Fibroblast of the conjunctiva (primary cell): Measurements from ENCODE around the gene TDRD9.

Experiments used
- DNase-seq: peaks from one replicate; pipeline ENCODE4 v3.0.0-alpha.2; 2010; ENCODE audit warnings: low read depth

Gene TDRD9

GRCh38 chr14:103994535-103995184 lies 66.4 kb downstream of the TDRD9 start:
- DNase-seq, result no peak

DNA sequence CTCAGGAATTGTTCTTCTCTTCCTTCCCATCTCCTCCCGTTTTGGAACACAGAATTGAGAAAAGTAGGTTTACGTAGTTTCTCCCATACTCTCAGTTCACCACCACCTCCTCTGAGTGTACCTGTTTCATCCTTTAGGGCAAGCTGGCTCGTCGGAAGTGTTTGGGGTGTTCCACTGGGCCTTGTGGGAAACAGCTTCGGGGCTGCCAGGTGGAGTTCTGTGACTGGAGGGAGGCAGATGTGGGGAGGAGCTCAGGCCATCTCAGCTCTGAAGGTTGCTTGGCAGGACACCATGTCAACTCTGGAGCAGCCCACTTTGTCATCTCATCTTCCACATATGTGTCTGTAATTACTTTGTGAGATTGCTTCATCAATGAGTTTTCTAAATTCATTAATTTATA lies 67.6 kb downstream of the TDRD9 start:
- DNase-seq, result no peak

GRCh38 chr14:103997391-103997790 lies 69.1 kb downstream of the TDRD9 start:
- no peak for DNase-seq

DNA sequence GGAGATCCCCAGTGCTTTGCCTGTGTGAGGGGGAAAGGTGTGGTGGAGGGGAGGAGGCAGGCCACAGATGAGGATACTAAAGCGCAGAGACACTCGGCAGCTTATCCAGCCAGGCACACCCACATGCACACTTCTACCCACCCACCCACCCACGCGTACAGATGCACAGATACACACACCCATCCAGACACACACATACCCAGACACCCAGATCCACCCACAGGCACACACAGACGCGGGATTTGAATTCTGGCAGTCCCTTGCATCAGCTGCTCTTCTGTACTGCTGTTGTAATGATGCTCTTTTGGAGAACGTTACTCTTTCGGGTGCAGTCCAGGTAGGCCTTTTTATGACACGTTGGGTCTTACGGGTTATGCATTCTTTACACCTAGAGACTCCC lies 69.8 kb downstream of the TDRD9 start:
- no peak for DNase-seq

- no peak for DNase-seq
Measured at GRCh38 chr14:103999795-104000440, 71.7 kb downstream of the TDRD9 start.

DNA sequence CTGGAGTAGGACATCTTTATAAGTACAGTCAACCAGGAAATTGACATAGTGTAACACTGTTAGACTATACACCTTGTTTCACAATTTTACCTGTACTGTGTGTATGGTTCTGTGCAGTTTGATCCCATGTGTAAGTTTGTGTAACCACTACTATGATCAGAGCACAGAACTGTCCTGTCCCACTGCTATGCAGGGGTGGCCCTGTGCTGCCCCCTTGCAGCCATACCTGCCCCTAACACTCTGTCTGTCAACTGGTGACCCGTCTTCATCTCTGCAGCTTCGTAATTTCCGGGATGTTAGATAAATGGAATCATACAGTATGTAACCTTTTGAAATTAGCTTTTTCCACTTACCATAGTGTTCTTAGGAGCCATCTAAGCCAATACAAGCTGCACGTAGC lies 72.7 kb downstream of the TDRD9 start:
- no peak for DNase-seq

GRCh38 chr14:104003616-104004015 lies 75.4 kb downstream of the TDRD9 start:
- DNase-seq, result no peak

DNA sequence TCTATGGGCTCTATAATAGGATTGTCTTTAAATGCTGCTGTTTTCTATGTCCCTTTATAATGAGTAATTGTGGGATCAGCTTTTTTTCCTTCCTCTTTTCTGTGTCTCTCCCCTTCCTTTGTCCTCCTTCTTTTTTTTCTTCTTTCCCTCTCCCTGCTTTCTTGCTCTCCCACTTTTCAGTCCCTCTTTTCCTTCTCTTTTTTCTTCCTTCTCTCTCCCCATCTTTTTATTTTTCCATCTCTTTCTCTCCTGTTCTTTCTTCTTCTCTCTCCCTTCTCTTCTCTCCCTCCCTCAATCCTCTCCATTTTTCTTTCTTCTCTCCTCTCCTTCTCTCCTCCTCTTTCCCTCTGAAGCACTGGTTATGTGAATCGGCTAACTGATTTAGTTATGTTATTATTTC lies 76.6 kb downstream of the TDRD9 start:
- no peak for DNase-seq

- no peak for DNase-seq
Measured at GRCh38 chr14:104005489-104005888, 77.2 kb downstream of the TDRD9 start.

GRCh38 chr14:104007121-104007520 lies 78.9 kb downstream of the TDRD9 start:
- no peak for DNase-seq

DNA sequence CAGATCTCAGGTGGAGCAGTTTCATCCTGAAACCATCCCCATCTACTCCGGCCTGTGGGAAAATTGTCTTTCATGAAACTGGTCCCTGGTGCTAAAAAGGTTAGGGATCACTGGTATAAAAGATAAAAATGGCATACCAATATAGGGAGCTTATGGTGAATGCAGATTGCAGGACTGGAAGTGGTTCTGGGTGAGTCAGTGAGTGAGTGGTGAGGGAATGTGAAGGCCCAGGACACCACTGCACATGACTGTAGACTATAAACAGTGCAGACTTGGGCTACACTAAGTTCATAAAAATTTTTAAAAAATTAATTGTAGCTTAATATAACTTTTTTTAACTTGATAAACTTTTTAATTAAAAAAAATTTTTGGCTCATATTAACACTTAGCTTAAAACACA lies 81.0 kb downstream of the TDRD9 start:
- DNase-seq, result no peak

DNA sequence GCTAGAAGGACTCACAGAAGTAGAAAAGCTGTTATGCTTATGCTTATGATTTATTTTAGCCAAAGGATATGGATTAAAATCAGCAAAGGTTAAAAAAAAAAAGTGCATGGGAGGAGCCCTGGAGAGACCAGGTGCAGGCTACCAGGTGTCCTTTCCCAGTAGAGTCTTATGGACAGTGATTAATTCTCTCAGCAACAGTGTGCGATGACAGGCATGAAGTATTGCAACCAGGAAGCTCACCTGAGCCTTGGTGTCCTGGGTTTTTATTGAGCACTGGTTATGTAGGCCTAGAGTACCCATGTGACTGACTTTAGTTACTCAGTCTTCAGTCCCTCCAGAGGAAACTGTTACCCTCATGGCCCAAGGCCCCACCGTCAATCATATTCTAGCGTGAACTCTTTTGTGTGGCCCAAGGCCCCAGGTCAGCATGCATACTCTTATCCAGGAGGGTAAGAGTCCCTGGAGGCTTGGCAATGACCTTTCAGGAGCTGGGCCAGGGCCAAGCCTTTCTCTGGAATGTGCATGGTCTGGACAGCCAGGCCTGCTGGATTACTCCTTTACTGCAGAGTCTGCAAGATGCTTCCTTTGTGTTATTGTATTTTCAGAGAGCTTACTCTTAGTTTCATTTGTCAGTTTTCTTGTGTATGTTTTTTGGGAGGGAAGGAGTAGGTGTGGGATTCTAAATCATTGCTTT lies 83.7 kb downstream of the TDRD9 start:
- no peak for DNase-seq

DNA sequence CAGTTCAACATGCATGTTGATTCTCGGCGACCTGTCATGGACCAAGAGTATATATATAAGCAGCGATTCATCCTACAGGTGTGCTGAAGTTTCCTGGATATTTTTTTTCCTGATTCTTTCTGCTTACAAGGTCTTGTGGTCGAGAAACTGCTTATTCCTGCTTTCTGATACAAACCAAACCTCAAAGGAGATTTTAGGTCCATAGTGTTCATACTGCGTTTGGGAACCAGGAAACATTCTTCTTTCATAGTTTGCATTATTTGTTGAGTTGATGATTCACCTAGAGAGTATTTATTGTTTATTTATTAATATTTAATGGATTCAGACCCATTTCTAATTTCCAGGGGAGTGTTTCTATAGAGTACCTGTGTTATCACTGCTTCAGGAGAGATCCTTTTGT lies 86.5 kb downstream of the TDRD9 start:
- no peak for DNase-seq

DNA sequence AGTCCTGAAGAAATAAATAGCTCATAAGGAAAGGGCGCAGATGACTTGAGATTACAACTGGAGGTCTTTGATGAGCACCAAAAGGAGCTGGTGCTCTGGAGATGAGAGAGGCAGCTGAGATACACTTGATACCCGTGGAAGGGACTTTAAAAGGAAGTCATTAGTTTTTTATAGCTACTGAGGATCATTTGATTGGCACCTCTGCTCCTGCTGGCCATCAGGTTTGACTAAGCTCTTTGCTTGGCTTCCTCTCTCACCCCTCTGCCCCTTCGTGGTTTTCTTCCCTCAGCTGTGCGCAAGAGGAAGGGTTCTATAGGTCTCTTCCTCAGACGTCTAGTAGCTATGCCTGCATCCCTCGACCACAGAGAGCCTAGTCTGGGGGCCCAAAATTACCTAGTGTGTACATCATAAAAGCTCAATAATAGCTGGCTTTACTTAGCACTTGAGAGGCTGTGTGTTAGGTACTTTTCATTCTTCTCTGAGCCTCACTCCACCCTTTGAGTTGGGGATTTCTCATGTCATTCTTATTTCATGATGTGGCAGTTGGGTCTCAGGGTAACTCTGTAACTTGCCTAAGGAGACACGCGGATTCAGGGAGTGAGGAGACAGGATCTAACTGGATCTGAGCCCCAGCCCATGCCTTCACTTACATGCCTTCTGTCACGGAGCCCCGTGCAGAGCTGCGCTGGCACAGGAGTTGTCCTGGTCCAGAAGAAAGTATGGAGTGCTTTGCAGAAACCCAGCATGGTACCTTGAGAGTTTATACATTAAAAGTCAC lies 88.8 kb downstream of the TDRD9 start:
- DNase-seq, result no peak

DNA sequence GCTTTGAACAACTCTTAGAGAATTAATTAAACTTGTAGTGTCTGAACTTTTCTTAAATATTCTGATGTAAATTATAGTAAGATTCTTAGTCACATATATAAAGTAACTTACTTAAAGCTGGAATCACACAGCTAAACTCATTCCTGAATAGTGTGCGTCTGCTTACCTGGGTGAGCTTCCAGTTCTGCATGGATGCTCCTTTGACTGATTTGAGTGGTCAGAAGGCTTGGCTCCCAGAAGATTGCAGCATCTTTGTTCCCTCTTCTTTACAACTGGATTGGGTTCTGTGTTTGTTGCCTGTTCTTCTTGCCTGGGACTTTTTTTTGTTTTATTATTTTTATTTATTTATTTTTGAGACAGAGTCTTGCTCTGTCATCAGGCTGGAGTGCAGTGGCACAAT lies 90.8 kb downstream of the TDRD9 start:
- DNase-seq, result no peak

DNA sequence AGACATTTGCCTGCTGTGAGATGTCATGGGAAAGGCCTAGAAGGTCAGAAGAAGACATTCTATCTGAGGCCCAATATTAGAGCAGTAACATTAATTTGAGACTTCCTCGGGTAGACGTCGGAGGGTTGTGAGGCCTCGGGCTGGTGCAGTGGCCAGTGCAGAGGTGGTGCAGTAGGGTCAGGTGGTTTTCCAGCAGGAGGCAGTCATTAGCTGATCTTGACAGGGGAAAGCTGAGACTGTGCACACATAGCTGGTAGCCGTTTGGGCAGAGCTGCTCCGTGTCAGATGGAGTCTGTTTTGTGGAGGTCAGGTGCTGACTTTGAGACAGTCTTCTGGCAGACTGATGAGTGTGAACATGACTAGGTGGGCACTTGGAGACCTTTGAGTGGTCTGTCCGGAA lies 91.5 kb downstream of the TDRD9 start:
- no peak for DNase-seq

- no peak for DNase-seq
Measured at GRCh38 chr14:104020471-104020870, 92.2 kb downstream of the TDRD9 start.

DNA sequence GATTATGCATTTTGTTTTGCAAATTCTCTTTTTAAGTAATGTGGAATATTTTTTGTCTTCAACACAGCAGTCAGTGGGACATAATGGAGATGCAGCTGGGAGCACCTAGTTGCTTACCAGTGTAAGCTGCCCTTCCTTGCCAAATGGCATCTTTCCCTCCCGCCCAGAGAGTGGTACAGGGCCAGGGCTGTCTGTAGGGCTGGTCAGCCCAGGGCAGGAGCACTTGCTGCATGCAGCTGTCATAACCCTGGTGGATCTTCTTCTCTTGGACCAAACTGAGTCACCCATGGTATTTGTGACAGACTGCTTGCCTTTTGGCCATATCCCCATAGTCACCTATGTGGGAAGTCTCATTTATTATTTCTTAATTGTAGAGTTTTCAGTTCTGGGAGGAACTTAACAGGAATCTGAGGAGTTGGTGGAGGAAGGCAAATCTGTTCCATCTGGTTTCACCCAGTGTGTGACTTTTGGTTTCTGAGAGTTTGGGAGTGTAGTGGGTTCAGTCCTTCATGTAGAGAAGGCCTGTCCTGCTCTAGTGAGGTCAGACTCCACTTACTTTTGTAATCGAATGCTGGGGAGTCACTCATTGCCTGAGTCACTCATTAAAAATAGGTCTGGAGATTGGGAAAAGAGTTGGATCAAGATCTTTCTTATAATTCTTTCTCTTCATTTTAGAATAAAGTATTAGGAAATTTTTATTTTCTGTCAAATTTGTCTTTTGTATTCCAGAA lies 95.2 kb downstream of the TDRD9 start:
- DNase-seq, result no peak

- DNase-seq, result no peak
Measured at GRCh38 chr14:104025534-104025933, 97.3 kb downstream of the TDRD9 start.

GRCh38 chr14:104026024-104026423 lies 97.8 kb downstream of the TDRD9 start:
- no peak for DNase-seq

DNA sequence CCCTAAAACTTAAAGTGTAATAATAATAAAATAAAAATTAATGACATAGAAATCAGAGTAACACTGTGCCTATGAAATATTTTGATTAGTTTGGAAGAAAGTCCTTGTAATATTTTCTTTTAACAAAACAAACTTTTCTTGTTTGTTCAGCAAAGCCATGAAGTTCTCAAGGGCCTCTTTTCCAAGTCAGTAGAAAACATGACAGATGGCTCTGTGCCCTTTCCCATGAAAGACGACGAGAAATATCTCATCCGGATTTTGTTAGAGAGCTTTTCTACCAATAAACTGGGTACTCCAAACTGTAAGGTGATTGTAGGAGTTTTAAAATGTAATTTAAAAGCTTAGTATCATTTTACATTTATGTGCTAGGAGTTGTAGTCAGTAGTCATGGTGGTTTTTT lies 102.7 kb downstream of the TDRD9 start:
- no peak for DNase-seq

GRCh38 chr14:104031384-104031783 lies 103.1 kb downstream of the TDRD9 start:
- DNase-seq, result no peak
